ENCODE data around the gene KDM5A. TPM values are rescaled to one million over a fixed set of nuclear protein-coding genes. Genes with fewer than 3 reads are reported as not detected.
"Not testable (repeated sequence)": the region's sequence is repeated elsewhere in the genome, so short reads cannot be mapped to it uniquely, and the experiment has no call there.

Gene KDM5A
- 55.0 TPM for total RNA-seq

DNA sequence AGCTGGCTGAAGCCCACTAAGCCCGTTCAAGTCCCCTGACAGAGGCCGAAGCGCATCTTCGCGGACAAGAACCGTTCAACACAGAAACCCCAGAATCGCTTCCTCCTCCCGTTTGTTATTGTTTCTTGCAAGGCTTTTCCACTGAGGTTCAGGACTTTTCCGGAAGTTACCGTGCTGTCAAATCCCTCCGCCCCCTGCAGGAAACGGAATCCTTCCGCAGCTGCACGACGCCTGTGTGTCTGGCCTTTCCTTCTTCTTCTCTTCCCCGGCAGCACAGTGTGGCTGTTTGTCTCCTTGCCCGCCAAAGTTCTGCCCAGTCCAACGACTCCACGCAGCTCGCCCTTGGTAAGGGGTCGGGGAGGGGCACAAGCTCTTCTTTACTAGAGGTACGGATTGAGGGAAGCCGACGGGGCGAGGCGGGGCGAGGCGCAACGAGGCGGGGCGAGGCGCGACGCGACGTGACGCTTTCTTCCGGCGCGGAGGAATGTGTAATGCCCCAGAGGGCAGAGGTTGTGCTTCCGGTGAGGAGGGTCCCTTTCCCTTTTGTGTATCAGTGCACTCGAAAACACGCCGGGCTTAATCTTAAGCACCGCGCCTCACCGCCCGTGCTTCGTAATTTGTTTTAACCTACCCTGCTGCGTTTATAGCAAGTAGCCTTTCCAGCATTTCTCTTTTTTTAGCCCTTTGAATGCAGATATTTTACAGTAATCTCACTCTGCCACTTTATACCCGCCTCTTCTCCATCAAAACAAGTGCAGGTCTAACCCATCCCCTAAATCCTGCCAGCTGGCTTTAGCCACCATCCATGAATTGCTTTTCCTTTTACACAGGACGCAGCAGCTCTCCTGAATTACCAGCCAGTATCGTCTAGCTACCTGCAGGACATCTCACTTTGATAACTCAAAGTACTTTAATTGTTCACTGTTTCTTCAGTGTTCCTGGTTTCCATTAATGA is at the start of gene KDM5A:
Gene KDM5A (minus strand): TSS at position 179 of the 955 bp plus-strand sequence. CDS start 229 bp downstream, outside the sequence.
- no peak for DNase-seq

DNA sequence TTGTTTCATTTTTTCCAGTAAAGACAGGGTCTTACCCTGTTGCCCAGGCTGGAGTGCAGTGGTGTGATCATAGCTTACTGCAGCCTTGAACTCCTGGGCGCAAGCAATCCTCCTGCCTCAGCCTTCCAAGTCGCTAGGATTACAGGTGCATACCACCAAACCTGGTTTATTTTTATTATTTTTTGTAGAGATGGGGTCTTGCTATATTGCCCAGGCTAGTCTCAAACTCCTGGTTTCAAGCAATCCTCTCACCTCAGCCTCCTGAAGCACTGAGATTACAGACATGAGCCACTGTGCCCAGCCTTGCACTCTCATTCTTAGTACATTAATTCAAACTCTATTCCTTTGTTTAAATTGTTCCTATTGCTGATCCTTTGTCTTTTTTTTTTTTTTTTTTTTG is 46.6 kb upstream of the KDM5A start:
- DNase-seq = not testable (repeated sequence)

DNA sequence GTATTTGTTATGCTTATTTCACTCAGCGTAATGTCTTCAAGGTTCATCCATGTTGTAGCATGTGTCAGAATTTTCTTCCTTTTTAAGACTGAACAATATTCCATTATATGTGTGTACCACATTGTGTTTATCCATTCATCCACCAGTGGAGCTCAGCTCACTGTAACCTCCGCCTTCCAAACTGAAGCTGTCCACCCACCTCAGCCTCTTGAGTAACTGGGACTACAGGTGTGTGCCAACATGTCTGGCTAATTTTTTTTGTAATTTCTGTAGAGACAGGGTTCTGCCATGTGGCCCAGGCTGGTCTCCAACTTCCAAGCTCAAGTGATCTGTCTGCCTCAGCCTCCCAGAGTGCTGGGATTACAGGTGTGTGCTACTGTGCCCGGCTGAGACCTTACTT is 33.4 kb upstream of the KDM5A start:
- no peak for DNase-seq

DNA sequence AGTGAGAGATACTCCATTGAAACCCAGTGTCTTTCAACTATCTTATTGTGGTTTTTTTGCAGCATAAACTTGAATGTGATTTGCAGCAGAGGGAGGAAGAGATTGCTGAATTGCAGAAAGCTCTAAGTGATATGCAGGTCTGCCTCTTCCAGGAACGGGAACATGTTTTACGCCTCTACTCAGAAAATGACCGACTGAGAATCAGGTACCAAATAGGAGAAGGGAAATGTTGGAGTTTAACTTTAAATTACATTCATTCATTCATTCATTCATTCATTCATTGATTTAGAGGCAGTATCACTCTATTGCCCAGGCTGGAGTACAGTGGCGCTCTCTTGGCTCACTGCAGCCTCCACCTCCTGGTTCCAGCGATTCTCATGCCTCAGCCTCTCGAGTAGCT is 29.3 kb upstream of the KDM5A start:
- no peak for DNase-seq

DNA sequence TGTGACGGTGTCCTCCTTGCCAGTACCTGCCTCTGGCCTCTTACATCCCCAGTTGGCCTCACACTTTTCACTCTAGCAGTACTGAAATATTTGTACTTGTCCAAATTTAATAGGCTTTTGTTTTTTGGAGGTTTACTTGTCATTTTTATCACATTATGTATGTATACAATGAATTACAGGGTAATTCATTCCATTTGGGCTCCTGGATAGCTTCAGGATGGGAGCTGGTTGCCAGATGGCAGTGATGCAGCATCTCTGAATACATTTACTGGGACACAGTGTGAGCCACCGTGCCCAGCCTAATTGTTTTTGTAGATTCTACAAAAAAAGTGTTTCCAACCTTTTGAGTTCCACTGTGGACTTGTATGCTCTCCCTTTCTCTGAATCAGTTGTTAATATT is 25.7 kb upstream of the KDM5A start:
- DNase-seq = no peak

DNA sequence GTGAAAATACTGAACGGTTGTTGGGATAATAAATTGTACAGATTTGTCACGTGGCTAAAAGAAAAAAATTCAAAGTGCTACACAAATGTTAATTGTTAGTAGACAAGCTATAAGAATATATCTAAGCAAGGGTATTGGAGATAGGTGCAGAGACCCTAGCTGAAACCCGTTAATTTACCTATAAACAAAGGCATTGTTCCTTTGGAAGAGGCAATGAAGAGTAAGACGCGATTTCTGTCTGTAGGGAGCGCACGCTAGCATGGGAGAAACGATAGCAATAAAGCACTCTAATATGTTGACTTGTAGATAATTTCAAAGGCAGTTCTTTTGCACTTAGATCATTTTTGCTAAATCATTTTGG is 12.9 kb upstream of the KDM5A start:
- DNase-seq = no peak

DNA sequence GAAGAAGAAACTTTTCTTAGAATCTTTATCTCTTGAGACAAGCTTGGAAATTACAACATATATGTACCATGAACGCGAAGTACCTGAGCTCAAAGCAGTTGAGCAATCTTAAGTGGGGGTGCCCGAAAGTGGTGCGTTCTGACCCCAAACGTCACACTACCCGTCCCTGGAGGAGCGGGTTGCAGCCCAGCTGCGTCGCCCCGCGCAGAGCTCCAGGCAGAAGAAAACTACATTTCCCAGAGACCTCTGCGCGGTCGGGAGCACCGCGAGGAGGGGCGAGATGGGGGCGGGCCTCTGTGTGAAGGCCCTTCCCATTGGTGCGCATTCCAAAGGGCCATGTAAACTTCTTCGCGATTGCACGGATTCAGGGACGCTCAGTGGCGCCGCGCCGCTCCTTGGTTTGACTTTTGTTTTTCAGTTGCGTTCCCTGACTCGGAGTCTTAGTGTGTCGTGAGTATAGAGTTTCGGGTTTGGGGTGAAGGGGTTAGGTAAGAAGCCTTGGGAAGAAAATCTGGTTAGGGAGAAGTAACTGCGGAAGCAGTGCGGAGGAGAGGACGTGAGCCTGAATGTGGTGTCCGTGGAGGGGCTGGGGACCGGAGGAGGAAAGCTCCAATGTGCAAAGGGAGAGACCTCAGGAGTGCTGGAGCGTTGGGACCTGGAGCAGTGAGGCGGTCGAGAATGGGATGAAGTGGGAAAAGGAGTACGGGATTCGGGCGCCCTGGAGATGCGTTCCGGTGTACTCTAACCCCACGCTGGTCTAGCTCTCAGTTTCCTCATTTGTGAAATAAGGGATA is 12.3 kb upstream of the KDM5A start, which contains the start of gene CCDC77:
Gene CCDC77 (plus strand): TSS at position 410 of the 794 bp plus-strand sequence. CDS start 7,740 bp downstream, outside the sequence.
- no peak for DNase-seq

DNA sequence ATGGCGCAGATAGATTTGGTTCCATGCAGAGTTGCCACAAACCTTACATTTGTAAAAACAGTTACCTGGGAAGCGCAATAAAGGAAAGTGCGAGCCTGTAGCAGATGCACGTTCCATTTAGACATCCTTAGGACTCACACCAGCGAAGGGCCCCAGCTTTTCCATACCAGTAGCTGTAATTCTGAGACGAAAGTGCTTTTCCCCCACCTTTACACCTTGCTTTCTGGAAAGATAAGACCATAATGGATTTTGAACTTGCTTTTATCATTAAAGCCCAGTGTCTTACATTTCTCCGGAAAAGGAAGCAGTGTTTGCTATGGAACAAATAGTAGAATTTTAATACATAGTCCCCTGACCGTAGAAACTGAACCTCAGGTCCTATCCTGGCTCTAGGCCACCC is 11.7 kb upstream of the KDM5A start:
- DNase-seq = no peak

DNA sequence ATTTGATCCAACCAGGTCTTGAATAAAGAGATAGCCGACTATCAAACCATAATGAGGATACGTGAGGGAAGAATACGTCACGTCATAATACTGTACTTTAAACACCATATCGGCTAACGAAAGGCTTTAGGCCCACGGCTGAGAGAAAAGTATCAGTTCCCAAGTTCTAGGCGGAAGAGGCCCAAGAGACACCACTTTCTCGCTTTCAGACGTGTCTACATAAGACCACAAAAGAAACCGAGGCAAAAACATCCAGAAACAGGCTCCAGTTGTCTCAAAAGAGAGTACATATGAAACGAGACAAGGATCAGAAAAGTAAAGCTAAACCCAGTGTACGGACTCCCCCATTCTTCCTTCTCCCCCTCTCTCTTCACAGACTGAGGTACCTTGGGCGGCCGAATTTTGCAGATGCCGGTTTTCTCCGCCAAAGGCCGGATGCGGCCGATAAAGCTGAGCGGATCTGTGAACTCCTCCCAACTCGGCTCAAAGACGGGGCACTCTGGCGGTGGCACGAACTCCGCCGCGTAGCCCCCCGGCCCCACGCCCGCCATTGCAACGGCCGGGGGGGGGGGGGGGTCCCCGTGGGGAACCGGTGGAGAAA is 479 bp downstream of the KDM5A start:
- no peak for DNase-seq

DNA sequence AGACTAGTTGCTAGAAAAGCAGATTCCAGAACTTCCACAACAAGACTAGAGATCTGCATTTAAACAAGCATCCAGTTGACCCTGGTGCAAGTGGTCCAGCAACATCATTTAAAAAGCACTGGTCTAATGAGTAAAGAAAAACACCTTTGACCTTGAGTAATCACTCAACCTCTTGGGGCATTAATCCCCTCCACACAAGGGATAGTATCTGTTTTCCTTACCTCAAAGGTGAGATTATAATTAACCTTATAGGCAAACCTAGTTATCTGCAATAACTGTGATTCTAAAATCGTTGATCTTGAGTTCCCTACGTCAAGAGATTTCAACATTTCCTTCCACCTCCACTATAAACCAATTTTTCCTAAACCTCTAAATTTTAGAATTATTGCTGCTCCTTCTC is 1.1 kb downstream of the KDM5A start:
- no peak for DNase-seq

DNA sequence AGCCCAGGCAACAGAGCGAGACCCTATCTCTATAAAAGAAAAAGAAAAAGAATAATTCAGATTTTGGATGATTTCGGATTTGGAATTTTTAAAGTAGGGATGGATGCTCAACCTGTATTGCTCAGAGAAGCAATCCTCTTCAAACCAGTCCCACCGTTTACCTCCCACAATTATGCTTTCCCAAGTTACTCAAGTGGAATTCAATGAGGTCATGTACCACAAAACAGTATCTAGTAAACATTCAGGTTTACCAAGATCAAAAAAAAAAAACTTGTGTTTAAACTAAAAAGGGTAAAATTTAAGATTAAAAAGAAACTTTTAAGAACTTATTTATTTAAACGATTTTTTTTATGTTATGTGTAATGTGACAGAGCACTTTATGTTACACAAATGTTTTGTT is 2.5 kb downstream of the KDM5A start:
- no peak for DNase-seq

DNA sequence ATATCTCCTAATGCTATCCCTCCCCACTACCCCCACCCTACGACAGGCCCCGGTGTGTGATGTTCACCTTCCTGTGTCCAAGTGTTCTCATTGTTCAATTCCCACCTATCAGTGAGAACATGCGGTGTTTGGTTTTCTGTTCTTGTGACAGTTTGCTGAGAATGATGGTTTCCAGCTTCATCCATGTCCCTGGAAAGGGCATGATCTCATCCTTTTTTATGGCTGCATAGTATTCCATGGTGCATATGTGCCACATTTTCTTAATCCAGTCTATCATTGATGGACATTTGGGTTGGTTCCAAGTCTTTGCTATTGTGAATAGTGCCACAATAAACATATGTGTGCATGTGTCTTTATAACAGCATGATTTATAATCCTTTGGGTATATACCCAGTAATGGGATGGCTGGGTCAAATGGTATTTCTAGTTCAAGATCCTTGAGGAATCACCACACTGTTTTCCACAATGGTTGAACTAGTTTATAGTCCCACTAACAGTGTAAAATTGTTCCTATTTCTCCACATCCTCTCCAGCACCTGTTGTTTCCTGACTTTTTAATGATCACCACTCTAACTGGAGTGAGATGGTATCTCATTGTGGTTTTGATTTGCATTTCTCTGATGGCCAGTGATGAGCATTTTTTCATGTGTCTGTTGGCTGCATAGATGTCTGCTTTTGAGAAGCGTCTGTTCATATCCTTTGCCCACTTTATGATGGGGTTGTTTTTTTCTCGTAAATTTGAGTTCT is 18.2 kb downstream of the KDM5A start:
- DNase-seq = not testable (repeated sequence)

DNA sequence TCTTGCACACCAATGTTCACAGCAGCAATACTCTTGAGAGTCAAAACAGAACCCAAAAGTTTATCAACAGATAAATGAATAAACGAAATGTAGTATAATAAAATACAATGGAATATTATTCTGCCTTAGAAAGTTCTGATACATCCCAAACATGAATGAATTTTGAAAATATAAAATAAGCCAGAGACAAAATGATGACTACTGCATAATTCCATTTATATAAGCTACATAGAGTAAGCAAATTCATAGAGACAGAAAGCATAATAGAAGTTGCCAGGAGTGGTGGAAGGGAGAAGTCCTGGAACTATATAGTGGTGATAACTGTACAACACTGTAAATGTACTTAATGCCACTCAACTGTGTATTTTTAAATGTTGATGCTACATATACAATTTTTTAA is 21.1 kb downstream of the KDM5A start:
- DNase-seq = no peak

DNA sequence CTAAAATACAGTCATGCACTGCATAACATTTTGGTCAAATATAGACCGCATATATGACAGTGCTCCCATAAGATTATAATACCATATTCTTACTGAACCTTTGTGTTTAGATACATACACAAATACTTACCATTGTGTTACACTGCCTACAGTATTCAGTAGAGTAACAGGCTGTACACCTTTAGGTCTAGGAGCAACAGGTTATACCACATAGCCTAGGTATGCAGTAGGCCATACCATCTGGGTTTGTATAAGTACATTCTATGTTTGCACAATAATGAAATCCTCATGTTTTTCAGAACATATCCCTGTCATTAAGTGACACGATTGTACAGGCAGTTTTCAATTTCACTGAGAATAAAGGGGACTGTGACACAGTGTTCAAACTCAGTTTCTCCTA is 22.3 kb downstream of the KDM5A start:
- no peak for DNase-seq

DNA sequence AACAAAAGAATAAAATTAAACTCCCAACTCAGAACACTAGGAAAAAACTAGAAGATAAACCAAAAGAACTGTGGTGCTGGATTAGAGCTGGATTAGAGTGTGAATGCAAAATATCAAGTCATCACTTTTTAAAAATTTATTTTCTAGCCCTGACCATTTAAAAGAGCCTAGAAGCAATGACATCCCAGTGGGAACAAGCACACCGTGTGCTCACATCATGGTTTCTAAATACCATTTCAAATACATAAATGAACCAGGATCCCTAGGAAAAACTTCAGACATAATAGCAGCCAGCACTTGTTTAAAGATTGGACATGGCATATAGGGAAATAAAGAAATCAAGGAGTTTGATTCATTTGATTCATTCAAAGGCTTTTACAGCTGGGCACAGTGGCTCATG is 30.0 kb downstream of the KDM5A start:
- no peak for DNase-seq

DNA sequence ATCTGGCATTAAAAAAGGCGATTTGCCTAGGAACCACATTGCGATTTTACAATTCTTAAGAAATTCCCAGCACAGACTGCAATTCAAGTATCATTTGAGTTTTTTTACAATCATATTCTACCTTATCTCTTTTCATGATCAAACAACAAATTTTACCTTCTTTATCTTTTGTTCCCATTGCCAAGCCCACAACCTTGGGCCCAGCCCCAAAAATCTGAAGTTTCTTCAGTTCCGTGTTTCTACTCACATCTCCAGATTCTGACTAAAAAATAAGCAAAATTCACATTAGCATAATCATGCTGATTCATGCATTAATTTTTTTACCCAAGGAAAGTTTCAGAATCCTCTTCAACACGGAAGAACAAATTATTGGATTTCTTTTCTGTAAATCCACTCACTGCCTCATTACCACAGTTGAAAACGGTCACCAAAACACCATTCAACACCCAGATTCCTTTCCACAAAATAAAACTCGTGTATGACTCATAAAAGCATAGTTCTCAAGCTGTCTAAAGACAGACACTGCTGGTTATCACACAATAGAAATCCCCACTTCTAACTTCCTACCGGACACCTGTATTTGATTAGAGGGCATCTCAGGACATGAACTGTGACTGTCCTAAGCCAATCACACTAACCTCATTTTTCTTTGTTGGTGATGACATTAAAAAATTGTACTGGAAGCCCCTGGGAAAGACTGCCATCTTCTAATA is 32.7 kb downstream of the KDM5A start:
- no peak for DNase-seq

DNA sequence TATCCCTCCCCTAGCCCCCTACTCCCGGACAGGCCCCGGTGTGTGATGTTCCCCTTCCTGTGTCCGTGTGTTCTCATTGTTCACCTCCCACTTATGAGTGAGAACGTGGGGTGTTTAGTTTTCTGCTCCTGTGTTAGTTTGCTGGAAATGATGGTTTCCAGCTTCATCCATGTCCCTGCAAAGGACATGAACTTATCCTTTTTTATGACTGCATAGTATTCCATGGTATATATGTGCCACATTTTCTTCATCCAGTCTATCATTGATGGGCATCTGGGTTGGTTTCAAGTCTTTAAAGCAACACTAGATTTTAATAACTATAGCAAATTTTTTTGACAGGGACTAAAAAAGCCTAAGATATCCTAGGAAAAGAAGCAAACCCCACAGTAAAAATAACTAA is 37.9 kb downstream of the KDM5A start:
- DNase-seq = not testable (repeated sequence)

DNA sequence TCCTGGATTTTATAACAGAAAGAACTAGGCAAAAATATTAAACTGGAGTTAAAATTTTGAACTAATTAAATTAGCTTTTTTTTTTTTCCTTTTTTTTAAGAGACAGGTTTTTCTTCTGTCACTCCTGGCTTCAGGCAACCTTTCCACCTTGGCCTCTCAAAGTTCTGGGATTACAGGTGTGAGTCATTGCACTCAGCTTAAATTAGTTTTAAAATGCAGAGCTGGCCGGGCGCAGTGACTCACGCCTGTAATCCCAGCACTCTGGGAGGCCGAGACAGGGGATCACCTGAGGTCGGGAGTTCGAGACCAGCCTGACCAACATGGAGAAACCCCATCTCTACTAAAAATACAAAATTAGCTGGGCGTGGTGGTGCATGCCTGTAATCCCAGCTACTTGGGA is 39.5 kb downstream of the KDM5A start:
- DNase-seq = not testable (repeated sequence)

DNA sequence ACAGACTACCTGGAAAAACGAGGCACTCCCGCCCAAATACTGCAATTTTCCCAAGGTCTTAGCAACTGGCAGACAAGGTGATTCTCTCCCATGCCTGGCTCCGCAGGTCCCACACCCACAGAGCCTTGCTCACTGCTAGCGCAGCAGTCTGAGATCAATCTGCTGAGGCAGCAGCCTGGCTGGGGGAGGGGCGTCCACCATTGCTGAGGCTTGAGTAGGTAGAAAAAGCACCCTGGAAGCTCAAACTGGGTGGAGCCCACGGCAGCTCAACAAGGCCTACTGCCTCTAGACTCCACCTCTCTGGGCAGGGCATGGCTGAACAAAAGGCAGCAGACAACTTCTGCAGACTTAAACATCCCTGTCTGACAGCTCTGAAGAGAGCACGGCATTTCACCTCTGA is 46.1 kb downstream of the KDM5A start:
- not testable (repeated sequence) for DNase-seq

DNA sequence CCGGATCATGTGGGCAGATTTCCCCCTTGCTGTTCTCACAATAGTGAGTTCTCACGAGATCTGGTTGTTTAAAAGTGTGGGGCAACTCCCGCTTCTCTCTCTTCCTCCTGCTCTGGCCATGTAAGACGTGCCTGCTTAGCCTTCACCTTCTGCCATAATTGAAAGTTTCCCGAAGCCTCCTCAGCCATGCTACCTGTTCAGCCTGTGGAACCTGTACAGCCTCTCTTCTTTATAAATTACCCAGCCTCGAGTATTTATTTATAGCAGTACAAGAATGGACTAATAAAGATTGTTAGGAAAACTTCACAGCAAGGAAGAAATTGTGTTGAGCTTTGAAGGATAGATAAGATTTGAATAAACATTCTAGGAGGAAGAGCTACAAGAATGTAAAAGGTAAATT is 52.1 kb downstream of the KDM5A start:
- DNase-seq = no peak

DNA sequence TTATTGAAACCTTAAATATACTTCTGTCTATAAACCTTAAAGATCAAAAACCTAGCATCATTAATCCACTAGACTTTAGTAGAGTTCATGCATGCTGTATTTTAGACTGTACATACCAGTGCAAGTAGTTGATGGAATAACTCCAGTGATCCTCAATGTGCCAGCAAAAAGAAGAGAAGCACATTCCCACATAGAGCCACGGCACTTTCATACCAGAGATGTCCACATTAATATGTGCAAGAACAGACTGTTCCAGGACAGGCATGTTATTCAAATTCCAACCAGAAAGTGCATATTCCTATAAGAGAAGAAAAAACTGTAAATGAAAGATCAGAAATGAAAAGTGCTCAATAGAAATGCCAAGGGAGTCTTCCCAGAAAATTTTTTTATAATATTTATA is 55.0 kb downstream of the KDM5A start:
- DNase-seq = no peak
